NT2/D1 (cell line): ENCODE measurements around the gene FBH1.

ENCODE experiments used
- DNase-seq: peaks from one replicate; pipeline ENCODE4 v3.0.0-alpha.2; 2011; ENCODE audit warnings: low read depth, low spot score
- H3K27me3 ChIP-seq: 2 replicates; pipeline ENCODE4 v1.6.0; 2011; ENCODE audit warnings: mild to moderate bottlenecking; ENCODE audit not compliant: insufficient read length, insufficient read depth
- H3K36me3 ChIP-seq: 2 replicates; pipeline ENCODE4 v1.6.1; 2011; ENCODE audit warnings: mild to moderate bottlenecking, low read length, mixed read lengths; ENCODE audit not compliant: insufficient read depth, insufficient read length
- H3K4me1 ChIP-seq: 2 replicates; pipeline ENCODE4 v1.5.1; 2011; ENCODE audit not compliant: insufficient read depth, insufficient read length
- H3K4me3 ChIP-seq: 2 replicates; pipeline ENCODE4 v1.5.1; 2011; ENCODE audit warnings: low read depth; ENCODE audit not compliant: insufficient read length
- H3K9ac ChIP-seq: 2 replicates; pipeline ENCODE4 v1.6.0; 2011; ENCODE audit warnings: low read depth; ENCODE audit not compliant: insufficient read length
- H3K9me3 ChIP-seq: 2 replicates; pipeline ENCODE4 v1.5.1; 2011; ENCODE audit warnings: mild to moderate bottlenecking, low read length; ENCODE audit not compliant: insufficient read depth
- SUZ12 ChIP-seq: IDR thresholded peaks from 2 replicates; pipeline ENCODE4 v1.6.1; 2011; ENCODE audit not compliant: insufficient read length, insufficient read depth; ENCODE audit errors: extremely low read depth
- YY1 ChIP-seq: IDR thresholded peaks from 2 replicates; pipeline ENCODE4 v1.6.1; 2011; ENCODE audit not compliant: insufficient read length, insufficient read depth
- ZNF274 ChIP-seq: IDR thresholded peaks from 2 replicates; pipeline ENCODE4 v1.6.1; 2011; ENCODE audit warnings: mild to moderate bottlenecking, low read depth, low read length

FBH1 gene

GRCh38 chr10:5887029-5887428, 3.0 kb upstream of the FBH1 start:
- Histone ChIP-seq H3K9ac (no peak overlapping the region), H3K9me3 (no peaks in the 10 kb centered on the region), H3K36me3 (peaks cover 50% of the 10 kb centered on the region), H3K4me3 (no peak overlapping the region), H3K4me1 (no peaks in the 10 kb centered on the region), H3K27me3 (no peaks in the 10 kb centered on the region)
- TF ChIP-seq SUZ12 (no peak), ZNF274 (no peak), YY1 (no peak)
- no peak for DNase-seq

GRCh38 chr10:5887641-5888040, 2.4 kb upstream of the FBH1 start:
- Histone ChIP-seq H3K27me3 (no peaks in the 10 kb centered on the region), H3K4me1 (no peaks in the 10 kb centered on the region), H3K4me3 (no peak overlapping the region), H3K36me3 (peaks cover 50% of the 10 kb centered on the region), H3K9ac (no peak overlapping the region), H3K9me3 (no peaks in the 10 kb centered on the region)
- DNase-seq = no peak
- no peak for TF ChIP-seq SUZ12
- TF ChIP-seq YY1 = no peak
- no peak for TF ChIP-seq ZNF274

DNA sequence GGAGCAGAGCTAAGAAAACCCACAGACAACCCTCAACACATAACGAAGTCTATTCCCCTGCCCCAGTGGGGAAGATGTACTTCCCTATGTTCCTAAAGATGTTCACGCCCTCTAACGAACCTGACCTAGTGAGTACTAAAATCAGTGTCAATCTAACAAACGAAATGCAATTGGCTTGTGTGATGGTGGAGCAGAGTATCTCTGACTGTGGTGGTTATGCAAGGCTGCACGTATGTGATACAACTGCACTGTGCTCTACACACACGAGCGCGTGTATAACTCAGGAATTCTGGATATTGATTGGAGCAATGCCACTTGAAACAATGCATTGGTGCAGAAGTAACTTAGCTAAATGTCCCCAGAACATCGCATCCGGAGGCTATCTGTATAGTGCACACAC, 1.7 kb upstream of the FBH1 start:
- DNase-seq = no peak
- H3K4me1 ChIP-seq = no peaks in the 10 kb centered on the region
- H3K9me3 ChIP-seq = no peaks in the 10 kb centered on the region
- H3K4me3 ChIP-seq = peak overlapping the region; percentile 84
- TF ChIP-seq SUZ12 (no peak), YY1 (no peak)
- H3K9ac ChIP-seq = peak overlapping the region; percentile 87
- H3K27me3 ChIP-seq = no peaks in the 10 kb centered on the region
- H3K36me3 ChIP-seq = peaks cover 50% of the 10 kb centered on the region

DNA sequence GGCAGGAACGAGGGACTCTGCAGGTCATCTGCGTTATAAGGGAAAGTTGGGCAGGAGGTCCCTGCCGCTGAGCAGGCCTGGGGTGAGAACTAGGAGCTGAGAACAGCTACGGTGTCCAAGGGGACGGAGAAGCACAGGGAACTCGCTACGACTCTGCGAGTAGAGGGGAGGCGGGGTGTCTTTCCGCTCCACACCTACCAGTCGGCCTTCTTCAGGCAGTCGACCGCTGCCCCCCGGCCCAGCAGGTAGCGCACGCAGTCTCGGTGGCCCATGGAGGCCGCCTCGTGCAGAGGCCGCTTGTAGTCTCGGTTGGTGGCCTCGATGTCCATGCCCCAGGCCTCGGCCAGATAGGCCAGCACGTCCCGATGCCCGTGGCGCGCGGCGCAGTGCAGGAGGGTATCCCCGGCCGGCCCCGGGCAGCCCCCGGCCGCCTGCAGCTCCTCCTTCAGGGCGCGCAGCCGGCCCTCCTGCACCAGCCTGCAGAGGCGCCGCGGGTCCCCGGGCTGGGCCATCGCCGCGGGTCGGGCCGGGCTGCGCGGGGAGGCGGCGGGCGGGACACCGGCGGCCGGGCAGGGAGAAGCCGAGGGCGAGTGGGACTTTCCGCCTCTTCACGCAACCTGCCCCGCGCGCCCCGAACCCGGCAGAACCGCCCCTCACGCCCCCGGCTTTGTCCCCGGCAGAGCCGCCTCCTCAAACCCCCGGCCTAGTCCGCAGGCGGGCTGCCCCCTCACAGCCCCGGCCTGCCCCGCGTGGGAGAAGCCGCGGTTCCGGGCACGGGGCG, 1.0 kb upstream of the FBH1 start:
- H3K9me3 ChIP-seq = no peaks in the 10 kb centered on the region
- peak overlapping the region; percentile 87 for H3K9ac ChIP-seq
- peaks cover 50% of the 10 kb centered on the region for H3K36me3 ChIP-seq
- H3K4me1 ChIP-seq = no peaks in the 10 kb centered on the region
- TF ChIP-seq ZNF274 (no peak), SUZ12 (no peak), YY1 (no peak)
- H3K27me3 ChIP-seq = no peaks in the 10 kb centered on the region
- DNase-seq = no peak
- H3K4me3 ChIP-seq = peak overlapping the region; percentile 84

DNA sequence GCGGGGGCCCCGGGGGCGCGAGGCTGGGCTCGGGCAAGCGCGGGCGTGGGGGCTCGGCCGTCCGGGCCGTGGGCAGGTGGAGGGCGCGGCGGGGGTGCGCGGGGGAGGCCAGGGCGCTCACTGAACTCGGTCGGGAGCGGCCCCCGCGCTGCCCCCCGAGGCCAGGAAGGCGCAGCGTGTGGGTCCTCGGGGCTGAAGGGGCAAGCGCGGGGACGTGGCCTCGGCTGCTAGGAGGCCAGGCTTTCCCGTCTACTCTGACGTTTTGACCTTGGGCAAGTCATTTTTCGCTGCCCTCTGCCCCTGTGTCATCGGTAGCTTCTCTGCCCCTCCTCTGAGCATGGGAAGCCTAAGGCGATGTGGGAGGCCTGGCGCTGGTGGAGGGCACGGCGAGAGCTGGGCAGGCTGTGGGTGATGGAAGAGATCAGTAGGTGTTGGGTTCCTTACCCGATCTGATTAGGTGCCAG, 441 bp downstream of the FBH1 start:
- H3K9me3 ChIP-seq = no peaks in the 10 kb centered on the region
- peaks cover 56% of the 10 kb centered on the region for H3K36me3 ChIP-seq
- H3K4me1 ChIP-seq = no peaks in the 10 kb centered on the region
- H3K9ac ChIP-seq = peak overlapping the region; percentile 89
- H3K27me3 ChIP-seq = no peaks in the 10 kb centered on the region
- no peak for DNase-seq
- peak overlapping the region; percentile 79 for H3K4me3 ChIP-seq
- no peak for TF ChIP-seq YY1
- no peak for TF ChIP-seq SUZ12
- no peak for TF ChIP-seq ZNF274

DNA sequence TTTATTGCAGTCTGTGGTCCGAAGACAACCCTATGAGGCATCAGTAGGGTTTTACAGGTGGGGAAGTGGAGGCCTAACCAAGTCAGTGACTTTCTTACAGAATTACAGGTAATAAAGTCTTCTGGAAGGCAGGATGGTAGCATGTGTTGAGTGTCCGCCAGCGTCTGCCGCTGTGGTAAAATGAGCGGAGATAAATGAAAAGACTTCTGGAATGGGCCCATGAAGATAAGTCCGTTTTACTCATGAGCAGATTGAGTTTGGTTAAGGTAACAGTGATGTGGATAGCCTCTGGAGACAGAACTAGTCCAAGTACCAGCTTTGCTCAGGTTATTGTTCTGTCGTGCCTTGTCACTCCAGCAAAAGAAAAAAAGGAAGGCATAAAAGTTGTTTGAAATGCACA, 966 bp downstream of the FBH1 start:
- no peaks in the 10 kb centered on the region for H3K9me3 ChIP-seq
- peaks cover 56% of the 10 kb centered on the region for H3K36me3 ChIP-seq
- no peak for DNase-seq
- H3K27me3 ChIP-seq = no peaks in the 10 kb centered on the region
- no peaks in the 10 kb centered on the region for H3K4me1 ChIP-seq
- peak overlapping the region; percentile 89 for H3K9ac ChIP-seq
- peak overlapping the region; percentile 79 for H3K4me3 ChIP-seq
- TF ChIP-seq SUZ12 (no peak), ZNF274 (no peak), YY1 (no peak)

- TF ChIP-seq ZNF274 = no peak
- Histone ChIP-seq H3K4me1 (no peaks in the 10 kb centered on the region), H3K27me3 (no peaks in the 10 kb centered on the region), H3K9me3 (no peaks in the 10 kb centered on the region), H3K4me3 (no peak overlapping the region), H3K9ac (no peak overlapping the region), H3K36me3 (peaks cover 55% of the 10 kb centered on the region)
- DNase-seq = no peak
Observed at GRCh38 chr10:5892007-5892406, 2.0 kb downstream of the FBH1 start.
